OCI-LY7 (cell line): ENCODE results near the gene ODF4.

ENCODE experiments used
- EZH2phosphoT487 ChIP-seq: fragments of 200-600 bp; sonication (generic); IDR thresholded peaks from 2 replicates; pipeline ENCODE4 v1.6.1; 2018; ENCODE audit warnings: low read depth, borderline replicate concordance, mild to moderate bottlenecking, mixed run types, antibody characterized with exemption, low read length, moderate library complexity, mixed read lengths
- TF ChIP-seq, protein P1 (sequence below): fragments of 200-600 bp; sonication (generic); conservative IDR thresholded peaks from 2 replicates; pipeline ENCODE4 v1.5.1; 2014; ENCODE audit warnings: mild to moderate bottlenecking, antibody characterized with exemption, low read length, moderate library complexity, mixed read lengths

DNA sequence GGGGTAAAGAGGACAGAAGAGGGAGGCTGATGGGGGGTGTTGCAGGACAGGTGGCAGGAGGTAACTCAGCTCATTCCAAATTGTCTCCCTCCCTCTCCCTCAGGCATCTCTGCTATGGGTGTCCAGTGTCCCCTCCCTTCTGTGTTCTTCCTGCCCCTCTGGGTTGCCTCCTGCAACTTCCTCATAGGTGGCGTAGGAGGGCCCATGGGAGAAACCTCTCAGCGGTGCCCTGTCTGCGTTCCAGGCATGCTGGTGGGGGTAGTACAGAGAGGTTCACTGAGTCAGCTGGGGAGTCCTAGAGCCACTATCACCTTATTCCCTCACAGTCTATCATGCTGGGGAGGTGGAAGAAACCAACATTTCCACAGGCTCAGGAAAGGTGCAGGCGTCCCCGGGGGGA, 14.7 kb upstream of the ODF4 start:
- TF ChIP-seq, protein P1, sequence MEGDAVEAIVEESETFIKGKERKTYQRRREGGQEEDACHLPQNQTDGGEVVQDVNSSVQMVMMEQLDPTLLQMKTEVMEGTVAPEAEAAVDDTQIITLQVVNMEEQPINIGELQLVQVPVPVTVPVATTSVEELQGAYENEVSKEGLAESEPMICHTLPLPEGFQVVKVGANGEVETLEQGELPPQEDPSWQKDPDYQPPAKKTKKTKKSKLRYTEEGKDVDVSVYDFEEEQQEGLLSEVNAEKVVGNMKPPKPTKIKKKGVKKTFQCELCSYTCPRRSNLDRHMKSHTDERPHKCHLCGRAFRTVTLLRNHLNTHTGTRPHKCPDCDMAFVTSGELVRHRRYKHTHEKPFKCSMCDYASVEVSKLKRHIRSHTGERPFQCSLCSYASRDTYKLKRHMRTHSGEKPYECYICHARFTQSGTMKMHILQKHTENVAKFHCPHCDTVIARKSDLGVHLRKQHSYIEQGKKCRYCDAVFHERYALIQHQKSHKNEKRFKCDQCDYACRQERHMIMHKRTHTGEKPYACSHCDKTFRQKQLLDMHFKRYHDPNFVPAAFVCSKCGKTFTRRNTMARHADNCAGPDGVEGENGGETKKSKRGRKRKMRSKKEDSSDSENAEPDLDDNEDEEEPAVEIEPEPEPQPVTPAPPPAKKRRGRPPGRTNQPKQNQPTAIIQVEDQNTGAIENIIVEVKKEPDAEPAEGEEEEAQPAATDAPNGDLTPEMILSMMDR, result no peak
- no peak for TF ChIP-seq EZH2phosphoT487
